NB4 (cell line): ENCODE results near the gene PLXDC2.

Experiments used
- MYC ChIP-seq: IDR thresholded peaks from 2 replicates; pipeline ENCODE4 v1.6.1; 2011; ENCODE audit warnings: low read depth, low read length
- POLR2A ChIP-seq: IDR thresholded peaks from 2 replicates; pipeline ENCODE4 v1.6.1; 2011; ENCODE audit warnings: mild to moderate bottlenecking; ENCODE audit not compliant: insufficient read length; ENCODE audit errors: extremely low read depth
- TF ChIP-seq, protein P1 (sequence below): IDR thresholded peaks from one replicate; pipeline ENCODE4 v1.5.1; 2012; ENCODE audit warnings: low read depth, low read length
- TF ChIP-seq, protein P2 (sequence below): IDR thresholded peaks from 2 replicates; pipeline ENCODE4 v1.6.1; 2011; ENCODE audit warnings: low read depth, low read length

DNA sequence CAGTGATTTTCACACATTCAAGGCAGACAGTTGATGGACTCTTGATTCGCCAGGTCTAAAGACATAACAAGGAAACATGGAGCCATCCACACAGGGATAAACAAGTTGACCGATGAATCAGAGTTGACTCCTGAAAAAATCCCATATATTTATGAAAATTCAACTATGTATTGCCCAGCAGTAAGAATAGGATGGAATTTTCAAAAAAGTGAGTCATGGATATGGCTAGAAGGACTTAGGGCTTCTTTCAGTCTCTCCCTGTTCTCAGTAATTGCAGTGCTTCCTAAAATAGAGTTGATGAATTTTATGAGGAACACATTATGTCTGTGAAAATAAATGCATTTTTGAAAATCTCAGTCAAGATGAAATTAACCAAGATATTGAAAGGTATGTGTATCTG, 301.2 kb downstream of the PLXDC2 start:
- TF ChIP-seq, protein P1, sequence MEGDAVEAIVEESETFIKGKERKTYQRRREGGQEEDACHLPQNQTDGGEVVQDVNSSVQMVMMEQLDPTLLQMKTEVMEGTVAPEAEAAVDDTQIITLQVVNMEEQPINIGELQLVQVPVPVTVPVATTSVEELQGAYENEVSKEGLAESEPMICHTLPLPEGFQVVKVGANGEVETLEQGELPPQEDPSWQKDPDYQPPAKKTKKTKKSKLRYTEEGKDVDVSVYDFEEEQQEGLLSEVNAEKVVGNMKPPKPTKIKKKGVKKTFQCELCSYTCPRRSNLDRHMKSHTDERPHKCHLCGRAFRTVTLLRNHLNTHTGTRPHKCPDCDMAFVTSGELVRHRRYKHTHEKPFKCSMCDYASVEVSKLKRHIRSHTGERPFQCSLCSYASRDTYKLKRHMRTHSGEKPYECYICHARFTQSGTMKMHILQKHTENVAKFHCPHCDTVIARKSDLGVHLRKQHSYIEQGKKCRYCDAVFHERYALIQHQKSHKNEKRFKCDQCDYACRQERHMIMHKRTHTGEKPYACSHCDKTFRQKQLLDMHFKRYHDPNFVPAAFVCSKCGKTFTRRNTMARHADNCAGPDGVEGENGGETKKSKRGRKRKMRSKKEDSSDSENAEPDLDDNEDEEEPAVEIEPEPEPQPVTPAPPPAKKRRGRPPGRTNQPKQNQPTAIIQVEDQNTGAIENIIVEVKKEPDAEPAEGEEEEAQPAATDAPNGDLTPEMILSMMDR: no peak
- no peak for TF ChIP-seq POLR2A
- no peak for TF ChIP-seq MYC
- TF ChIP-seq, protein P2, sequence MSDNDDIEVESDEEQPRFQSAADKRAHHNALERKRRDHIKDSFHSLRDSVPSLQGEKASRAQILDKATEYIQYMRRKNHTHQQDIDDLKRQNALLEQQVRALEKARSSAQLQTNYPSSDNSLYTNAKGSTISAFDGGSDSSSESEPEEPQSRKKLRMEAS: no peak
